HEK293 (cell line): ENCODE measurements around the gene GNA12.

ENCODE experiments used
- CTCF ChIA-PET: fragments of 350-600 bp; formaldehyde crosslinking; extraction: SDS; loops from one replicate; lab custom pipeline; 2021; ENCODE audit warnings: antibody characterized with exemption; lab: Yijun Ruan, JAX
- POLR2A ChIA-PET: fragments of 300-600 bp; formaldehyde crosslinking; extraction: SDS; loops from one replicate; lab custom pipeline; 2020; ENCODE audit warnings: antibody characterized with exemption, inconsistent platforms; lab: Yijun Ruan, JAX
- H3K27ac ChIP-seq: fragments of 200-500 bp; sonication (Bioruptor generic); 2 replicates; pipeline ENCODE4 v1.5.1; 2014; ENCODE audit warnings: low read depth, low read length, control low read depth, inconsistent platforms; ENCODE audit errors: extremely low read depth
- H3K36me3 ChIP-seq, 2 experiments: fragments of 200-500 bp in 1 of 2; sonication (Bioruptor generic) in 1 of 2; 1 replicate in 1 of 2; 2 replicates in 1 of 2; pipeline ENCODE4 v1.5.1; 2014 to 2017; ENCODE audit warnings: inconsistent platforms in 2 of 2, low read length in 2 of 2; ENCODE audit not compliant: control insufficient read depth in 2 of 2, insufficient read depth in 1 of 2
- H3K4me1 ChIP-seq: fragments of 200-500 bp; sonication (Bioruptor generic); 2 replicates; pipeline ENCODE4 v1.5.1; 2014; ENCODE audit warnings: mild to moderate bottlenecking, low read length, inconsistent platforms; ENCODE audit not compliant: control insufficient read depth, insufficient read depth
- H3K4me3 ChIP-seq: 2 replicates; pipeline ENCODE4 v1.5.1; 2011; ENCODE audit warnings: low read depth, mild to moderate bottlenecking, control low read depth, low read length, moderate library complexity
- H3K9me3 ChIP-seq: fragments of 200-500 bp; sonication (Bioruptor generic); 2 replicates; pipeline ENCODE4 v1.5.1; 2014; ENCODE audit warnings: low read depth, low read length, inconsistent platforms; ENCODE audit not compliant: control insufficient read depth, insufficient read depth
- ELK4 ChIP-seq: IDR thresholded peaks from 2 replicates; pipeline ENCODE4 v1.6.1; 2011; ENCODE audit warnings: mild to moderate bottlenecking, low read depth, low read length, borderline replicate concordance
- GLI4 ChIP-seq: fragments of 450-650 bp; formaldehyde crosslinking; IDR thresholded peaks from 2 replicates; pipeline ENCODE4 v1.5.1; 2016; ENCODE audit warnings: missing biosample characterization, missing genetic modification characterization
- HOXC10 ChIP-seq: sonication (generic); formaldehyde crosslinking; IDR thresholded peaks from 2 replicates; pipeline ENCODE4 v1.8.1; 2023; ENCODE audit warnings: mild to moderate bottlenecking, missing genetic modification reagents
- KLF9 ChIP-seq: fragments of 450-650 bp; formaldehyde crosslinking; IDR thresholded peaks from 2 replicates; pipeline ENCODE4 v1.5.1; 2016; ENCODE audit warnings: missing biosample characterization, missing genetic modification characterization, low read depth
- PRDM1 ChIP-seq: fragments of 450-650 bp; formaldehyde crosslinking; IDR thresholded peaks from 2 replicates; pipeline ENCODE4; 2016; ENCODE audit warnings: missing biosample characterization, missing genetic modification characterization
- RBAK ChIP-seq: fragments of 450-650 bp; formaldehyde crosslinking; IDR thresholded peaks from 2 replicates; pipeline ENCODE4 v1.5.1; 2016; ENCODE audit warnings: missing biosample characterization, missing genetic modification characterization
- TCF7L2 ChIP-seq: IDR thresholded peaks from 2 replicates; pipeline ENCODE4 v1.6.1; 2011; ENCODE audit warnings: low read depth, mild to moderate bottlenecking, inconsistent platforms, low read length, moderate library complexity, borderline replicate concordance
- ZBTB10 ChIP-seq: fragments of 450-650 bp; formaldehyde crosslinking; IDR thresholded peaks from 2 replicates; pipeline ENCODE4 v1.5.1; 2016; ENCODE audit warnings: missing biosample characterization, missing genetic modification characterization
- ZBTB20 ChIP-seq: fragments of 450-650 bp; formaldehyde crosslinking; IDR thresholded peaks from 2 replicates; pipeline ENCODE4 v1.5.1; 2016; ENCODE audit warnings: missing biosample characterization, missing genetic modification characterization
- ZFP37 ChIP-seq: fragments of 450-650 bp; formaldehyde crosslinking; IDR thresholded peaks from 2 replicates; pipeline ENCODE4 v1.5.1; 2016; ENCODE audit warnings: missing biosample characterization, missing genetic modification characterization
- ZNF138 ChIP-seq: fragments of 450-650 bp; formaldehyde crosslinking; IDR thresholded peaks from 2 replicates; pipeline ENCODE4 v1.5.1; 2016; ENCODE audit warnings: missing biosample characterization, missing genetic modification characterization, borderline replicate concordance
- ZNF155 ChIP-seq: fragments of 450-650 bp; formaldehyde crosslinking; IDR thresholded peaks from 2 replicates; pipeline ENCODE4 v1.5.1; 2016; ENCODE audit warnings: missing biosample characterization, missing genetic modification characterization
- ZNF184 ChIP-seq: fragments of 450-650 bp; IDR thresholded peaks from 2 replicates; pipeline ENCODE4 v1.5.1; 2018; ENCODE audit warnings: missing biosample characterization, mild to moderate bottlenecking, missing genetic modification characterization
- ZNF2 ChIP-seq: fragments of 450-650 bp; formaldehyde crosslinking; IDR thresholded peaks from 2 replicates; pipeline ENCODE4 v1.5.1; 2016; ENCODE audit warnings: missing biosample characterization, missing genetic modification characterization
- ZNF248 ChIP-seq: fragments of 450-650 bp; formaldehyde crosslinking; IDR thresholded peaks from 2 replicates; pipeline ENCODE4 v1.5.1; 2017; ENCODE audit warnings: missing biosample characterization, missing genetic modification characterization
- ZNF266 ChIP-seq: fragments of 450-650 bp; formaldehyde crosslinking; IDR thresholded peaks from 2 replicates; pipeline ENCODE4 v1.5.1; 2016; ENCODE audit warnings: missing biosample characterization, missing genetic modification characterization, low read depth
- ZNF280D ChIP-seq: fragments of 450-650 bp; formaldehyde crosslinking; IDR thresholded peaks from 2 replicates; pipeline ENCODE4 v1.5.1; 2016; ENCODE audit warnings: missing biosample characterization, missing genetic modification characterization
- ZNF335 ChIP-seq: fragments of 450-650 bp; formaldehyde crosslinking; conservative IDR thresholded peaks from 2 replicates; pipeline ENCODE4 v1.5.1; 2016; ENCODE audit warnings: missing biosample characterization, missing genetic modification characterization
- ZNF391 ChIP-seq: fragments of 450-650 bp; formaldehyde crosslinking; IDR thresholded peaks from 2 replicates; pipeline ENCODE4 v1.5.1; 2016; ENCODE audit warnings: low read depth, missing biosample characterization, missing genetic modification characterization, borderline replicate concordance
- ZNF423 ChIP-seq: fragments of 450-650 bp; formaldehyde crosslinking; IDR thresholded peaks from 2 replicates; pipeline ENCODE4 v1.5.1; 2016; ENCODE audit warnings: missing biosample characterization, missing genetic modification characterization
- ZNF501 ChIP-seq: fragments of 450-650 bp; formaldehyde crosslinking; IDR thresholded peaks from 2 replicates; pipeline ENCODE4 v1.5.1; 2016; ENCODE audit warnings: missing biosample characterization, missing genetic modification characterization
- ZNF510 ChIP-seq: fragments of 450-650 bp; formaldehyde crosslinking; IDR thresholded peaks from 2 replicates; pipeline ENCODE4 v1.5.1; 2018; ENCODE audit warnings: mild to moderate bottlenecking, missing genetic modification characterization, missing biosample characterization; ENCODE audit not compliant: insufficient replicate concordance
- ZNF548 ChIP-seq: fragments of 450-650 bp; formaldehyde crosslinking; IDR thresholded peaks from 2 replicates; pipeline ENCODE4 v1.5.1; 2016; ENCODE audit warnings: missing biosample characterization, missing genetic modification characterization
- ZNF549 ChIP-seq: fragments of 450-650 bp; IDR thresholded peaks from 2 replicates; pipeline ENCODE4 v1.5.1; 2018; ENCODE audit warnings: missing biosample characterization, missing genetic modification characterization, mild to moderate bottlenecking, inconsistent platforms, moderate library complexity
- ZNF555 ChIP-seq: fragments of 450-650 bp; formaldehyde crosslinking; conservative IDR thresholded peaks from 2 replicates; pipeline ENCODE4 v1.5.1; 2017; ENCODE audit warnings: missing biosample characterization, mild to moderate bottlenecking, missing genetic modification characterization, inconsistent platforms
- ZNF610 ChIP-seq: fragments of 450-650 bp; formaldehyde crosslinking; IDR thresholded peaks from 2 replicates; pipeline ENCODE4 v1.5.1; 2016; ENCODE audit warnings: missing biosample characterization, missing genetic modification characterization, borderline replicate concordance
- ZNF621 ChIP-seq: fragments of 450-650 bp; formaldehyde crosslinking; IDR thresholded peaks from 2 replicates; pipeline ENCODE4 v1.5.1; 2017; ENCODE audit warnings: missing biosample characterization, missing genetic modification characterization
- ZNF623 ChIP-seq: fragments of 450-650 bp; formaldehyde crosslinking; IDR thresholded peaks from 2 replicates; pipeline ENCODE4 v1.5.1; 2016; ENCODE audit warnings: missing biosample characterization, missing genetic modification characterization
- ZNF704 ChIP-seq: fragments of 450-650 bp; formaldehyde crosslinking; IDR thresholded peaks from 2 replicates; pipeline ENCODE4 v1.5.1; 2016; ENCODE audit warnings: missing biosample characterization, missing genetic modification characterization
- ZXDB ChIP-seq: fragments of 450-650 bp; formaldehyde crosslinking; IDR thresholded peaks from 2 replicates; pipeline ENCODE4 v1.5.1; 2016; ENCODE audit warnings: missing biosample characterization, missing genetic modification characterization

Gene GNA12

GRCh38 chr7:2786607-2787116 lies 57.4 kb downstream of the GNA12 start:
- POLR2A ChIA-PET: no interaction called here
- H3K9me3 ChIP-seq: no peaks in the 10 kb centered on the region
- no peak overlapping the region for H3K4me3 ChIP-seq
- no peak for TF ChIP-seq ZNF555 (tag by site-specific recombination)
- TF ChIP-seq ZNF549 (tag by site-specific recombination): no peak
- TF ChIP-seq ZNF548: no peak
- no peak for TF ChIP-seq ZXDB (tag by site-specific recombination)
- TF ChIP-seq ZNF138 (tag by site-specific recombination): no peak
- no peak for TF ChIP-seq ZNF2 (tag by site-specific recombination)
- TF ChIP-seq PRDM1: no peak
- no peak for TF ChIP-seq ZNF704 (tag by site-specific recombination)
- no peak for TF ChIP-seq ZNF155 (tag by site-specific recombination)
- TF ChIP-seq ELK4: no peak
- no peak for TF ChIP-seq ZNF266
- no peak for TF ChIP-seq ZNF335 (tag by site-specific recombination)
- no peak for TF ChIP-seq KLF9 (tag by site-specific recombination)
- TF ChIP-seq ZNF501 (tag by site-specific recombination): no peak
- TF ChIP-seq ZNF423 (tag by site-specific recombination): no peak
- no peak for TF ChIP-seq ZNF391 (tag by site-specific recombination)
- no peak for TF ChIP-seq GLI4 (tag by site-specific recombination)
- TF ChIP-seq ZNF610 (tag by site-specific recombination): no peak
- TF ChIP-seq ZNF510 (tag by site-specific recombination): no peak
- CTCF ChIA-PET: interaction anchor here (0.6 to 1.0 kb wide), 2 partner anchors 20 to 33 kb away, joined by 3 to 4 read pairs; no protein-coding TSS in a partner anchor
- peaks cover 3 to 8% of the 10 kb centered on the region in 2 experiments; a peak in 1 of 3 replicates for H3K36me3 ChIP-seq
- H3K4me1 ChIP-seq: no peaks in the 10 kb centered on the region
- no peak overlapping the region for H3K27ac ChIP-seq

- Histone ChIP-seq H3K9me3 (no peaks in the 10 kb centered on the region), H3K27ac (no peak overlapping the region), H3K4me1 (no peaks in the 10 kb centered on the region), H3K4me3 (no peak overlapping the region), H3K36me3 (peaks cover 0 to 3% of the 10 kb centered on the region in 2 experiments; a peak in 1 of 3 replicates)
- POLR2A ChIA-PET: no interaction called here
- CTCF ChIA-PET: interaction anchor here (0.7 to 1.1 kb wide), 4 partner anchors 24 to 79 kb away, joined by 3 to 6 read pairs (median 4); no protein-coding TSS in a partner anchor
- TF ChIP-seq RBAK (no peak), HOXC10 (no peak), ZFP37 (tag by site-specific recombination) (no peak), PRDM1 (no peak), ZNF621 (tag by site-specific recombination) (no peak), ZBTB20 (no peak), ZNF248 (tag by site-specific recombination) (no peak), TCF7L2 (no peak), ZNF184 (tag by site-specific recombination) (no peak), ZNF623 (tag by site-specific recombination) (no peak), ZNF280D (tag by site-specific recombination) (no peak), ZBTB10 (tag by site-specific recombination) (no peak)
Measured at GRCh38 chr7:2785071-2785500, 59.0 kb downstream of the GNA12 start.
